Testis (tissue), 2 donors: ENCODE data around the gene TEX2.

Experiments used
- POLR2A ChIP-seq: fragments of 450-650 bp; IDR thresholded peaks from one replicate; pipeline ENCODE4 v1.6.1; 2017; ENCODE audit warnings: antibody characterized with exemption, mild to moderate bottlenecking, moderate library complexity
- TF ChIP-seq, protein P1 (sequence below), 3 experiments: fragments of 450-650 bp in 2 of 3; fragments of 200-600 bp in 1 of 3; sonication (generic) in 1 of 3; IDR thresholded peaks; one replicate each; pipeline ENCODE4 v1.5.1; 2016 to 2019; ENCODE audit warnings: antibody characterized with exemption in 3 of 3, mild to moderate bottlenecking in 2 of 3, moderate library complexity in 1 of 3

DNA sequence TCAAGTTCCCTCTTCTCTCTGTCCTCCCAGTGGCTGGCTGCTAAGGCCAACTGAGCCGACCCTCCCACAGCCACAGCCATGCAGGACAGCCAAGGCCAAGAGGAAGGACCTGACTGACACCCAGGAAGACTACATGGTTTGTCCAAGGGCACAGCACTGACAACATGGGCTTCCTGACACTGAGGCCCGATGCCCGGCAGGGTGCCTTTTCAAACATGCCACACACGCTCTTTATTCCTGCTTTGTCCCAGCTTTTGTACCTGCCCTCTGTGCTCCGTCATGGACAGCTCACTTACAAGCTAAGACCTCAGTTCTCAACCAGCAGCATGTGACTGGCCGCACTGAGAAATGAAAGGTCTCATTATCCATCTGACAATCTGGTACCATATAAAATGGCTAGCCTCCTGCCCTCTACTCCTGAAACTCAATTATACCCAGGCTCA, 45.8 kb downstream of the TEX2 start:
- TF ChIP-seq, protein P1, sequence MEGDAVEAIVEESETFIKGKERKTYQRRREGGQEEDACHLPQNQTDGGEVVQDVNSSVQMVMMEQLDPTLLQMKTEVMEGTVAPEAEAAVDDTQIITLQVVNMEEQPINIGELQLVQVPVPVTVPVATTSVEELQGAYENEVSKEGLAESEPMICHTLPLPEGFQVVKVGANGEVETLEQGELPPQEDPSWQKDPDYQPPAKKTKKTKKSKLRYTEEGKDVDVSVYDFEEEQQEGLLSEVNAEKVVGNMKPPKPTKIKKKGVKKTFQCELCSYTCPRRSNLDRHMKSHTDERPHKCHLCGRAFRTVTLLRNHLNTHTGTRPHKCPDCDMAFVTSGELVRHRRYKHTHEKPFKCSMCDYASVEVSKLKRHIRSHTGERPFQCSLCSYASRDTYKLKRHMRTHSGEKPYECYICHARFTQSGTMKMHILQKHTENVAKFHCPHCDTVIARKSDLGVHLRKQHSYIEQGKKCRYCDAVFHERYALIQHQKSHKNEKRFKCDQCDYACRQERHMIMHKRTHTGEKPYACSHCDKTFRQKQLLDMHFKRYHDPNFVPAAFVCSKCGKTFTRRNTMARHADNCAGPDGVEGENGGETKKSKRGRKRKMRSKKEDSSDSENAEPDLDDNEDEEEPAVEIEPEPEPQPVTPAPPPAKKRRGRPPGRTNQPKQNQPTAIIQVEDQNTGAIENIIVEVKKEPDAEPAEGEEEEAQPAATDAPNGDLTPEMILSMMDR (IDR thresholded peaks at IDR 0.05) = no peak
- TF ChIP-seq POLR2A = no peak
